HG03108 (cell line): Measurements from ENCODE around the gene SPRING1.
"Not testable (repeated sequence)": the region's sequence is repeated elsewhere in the genome, so short reads cannot be mapped to it uniquely, and the experiment has no call there.

Source experiments
- ATAC-seq: cut with Tn5 transposase; IDR thresholded peaks from one replicate; pipeline ENCODE4 v1.9.1; 2021; ENCODE audit warnings: moderate library complexity; ENCODE audit not compliant: unreplicated experiment

The SPRING1 gene

GRCh38 chr12:116737774-116738657, at the start of gene SPRING1, which contains the start of gene RNFT2:
SPRING1 (minus strand) TSS chr12:116738069; CDS start chr12:116737900, 169 bp downstream.
RNFT2 (plus strand) TSS chr12:116738315; CDS start chr12:116740498, 2,183 bp downstream.
- ATAC-seq = peak; percentile 97

GRCh38 chr12:116784238-116784612, 46.4 kb upstream of the SPRING1 start:
- ATAC-seq = no peak

GRCh38 chr12:116783525-116784237, 45.8 kb upstream of the SPRING1 start:
- no peak for ATAC-seq

- no peak for ATAC-seq
Measured at GRCh38 chr12:116780942-116781341, 43.1 kb upstream of the SPRING1 start.

GRCh38 chr12:116779597-116779996, 41.7 kb upstream of the SPRING1 start:
- ATAC-seq = no peak

GRCh38 chr12:116777245-116777644, 39.4 kb upstream of the SPRING1 start:
- no peak for ATAC-seq

- ATAC-seq = no peak
Measured at GRCh38 chr12:116774020-116774419, 36.2 kb upstream of the SPRING1 start.

GRCh38 chr12:116773276-116773731, 35.4 kb upstream of the SPRING1 start:
- no peak for ATAC-seq

- no peak for ATAC-seq
Measured at GRCh38 chr12:116771651-116772050, 33.8 kb upstream of the SPRING1 start.

GRCh38 chr12:116766746-116767145, 28.9 kb upstream of the SPRING1 start:
- ATAC-seq = no peak

- ATAC-seq = no peak
Measured at GRCh38 chr12:116766285-116766684, 28.4 kb upstream of the SPRING1 start.

- no peak for ATAC-seq
Measured at GRCh38 chr12:116765271-116765670, 27.4 kb upstream of the SPRING1 start.

- no peak for ATAC-seq
Measured at GRCh38 chr12:116761499-116761898, 23.6 kb upstream of the SPRING1 start.

GRCh38 chr12:116760622-116761020, 22.8 kb upstream of the SPRING1 start:
- ATAC-seq = no peak

GRCh38 chr12:116759783-116760621, 22.1 kb upstream of the SPRING1 start:
- no peak for ATAC-seq

- not testable (repeated sequence) for ATAC-seq
Measured at GRCh38 chr12:116754783-116755182, 16.9 kb upstream of the SPRING1 start.

- ATAC-seq = not testable (repeated sequence)
Measured at GRCh38 chr12:116754097-116754496, 16.2 kb upstream of the SPRING1 start.

GRCh38 chr12:116750298-116750697, 12.4 kb upstream of the SPRING1 start:
- ATAC-seq = no peak

- no peak for ATAC-seq
Measured at GRCh38 chr12:116749884-116750283, 12.0 kb upstream of the SPRING1 start.

GRCh38 chr12:116745554-116745953, 7.7 kb upstream of the SPRING1 start:
- ATAC-seq = no peak

GRCh38 chr12:116744766-116745165, 6.9 kb upstream of the SPRING1 start:
- ATAC-seq = no peak
